Glomerular endothelial cell (primary cell): ENCODE results near the gene TBK1. TPM values are rescaled to one million over a fixed set of nuclear protein-coding genes. Genes with fewer than 3 reads are reported as not detected.
"Not testable (repeated sequence)": the region's sequence is repeated elsewhere in the genome, so short reads cannot be mapped to it uniquely, and the experiment has no call there.

ENCODE experiments used
- DNase-seq: peaks from one replicate; pipeline ENCODE4 v3.0.0-alpha.2; 2011; ENCODE audit warnings: low read depth, low spot score; ENCODE audit errors: extremely low read depth
- total RNA-seq: library from RNA; depleted of rRNA; stranded (reverse); fragments of >200 nt; gene quantifications from 2 replicates; pipeline ENCODE4 v1.2.3, GENCODE V29; 2015

Gene TBK1
- total RNA-seq, 1 donor from 2014 or later: 35.2 TPM

DNA sequence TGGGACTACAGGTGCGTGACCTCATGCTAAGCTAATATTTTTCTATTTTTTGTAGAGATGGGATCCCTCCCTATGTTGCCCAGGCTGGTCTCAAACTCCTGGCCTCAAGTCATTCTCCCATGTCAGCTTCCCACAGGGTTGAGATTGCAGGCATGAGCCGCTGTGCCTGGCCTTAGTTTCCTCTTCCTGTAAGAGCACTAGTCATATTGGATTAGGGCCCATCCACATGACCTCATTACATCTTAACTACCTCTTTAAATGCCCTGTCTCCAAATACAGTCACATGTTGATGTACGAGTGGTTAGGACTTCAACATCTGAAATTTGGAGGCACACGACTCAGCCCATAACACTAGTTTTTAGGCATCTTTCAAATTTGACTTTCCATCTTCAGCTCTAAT, 86.2 kb downstream of the TBK1 start:
- DNase-seq: no peak

DNA sequence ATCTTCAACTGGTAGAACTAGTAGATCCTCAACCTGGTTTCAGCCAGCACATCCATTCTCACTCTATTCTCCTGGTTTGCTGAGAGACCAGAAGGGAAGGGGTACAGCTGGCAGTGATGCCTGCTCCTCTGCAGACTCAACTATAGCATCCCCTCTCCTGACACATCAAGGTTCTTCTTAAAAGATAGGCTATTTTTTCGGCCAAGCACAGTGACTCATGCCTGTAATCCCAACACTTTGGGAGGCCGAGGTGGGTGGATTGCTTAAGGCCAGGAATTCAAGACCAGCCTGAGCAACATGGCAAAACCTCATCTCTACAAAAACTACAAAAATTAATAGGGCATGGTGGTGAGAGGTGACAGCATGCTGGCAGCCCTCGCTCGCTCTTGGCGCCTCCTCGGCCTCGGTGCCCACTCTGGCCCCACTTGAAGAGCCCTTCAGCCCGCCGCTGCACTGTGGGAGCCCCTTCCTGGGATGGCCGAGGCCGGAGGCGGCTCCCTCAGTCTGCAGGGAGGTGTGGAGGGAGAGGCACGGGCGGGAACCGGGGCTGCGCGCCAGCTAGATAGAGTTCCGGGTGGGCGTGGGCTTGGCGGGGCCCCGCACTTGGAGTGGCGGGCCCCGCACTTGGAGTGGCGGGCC, 90.6 kb downstream of the TBK1 start:
- DNase-seq: not testable (repeated sequence)

DNA sequence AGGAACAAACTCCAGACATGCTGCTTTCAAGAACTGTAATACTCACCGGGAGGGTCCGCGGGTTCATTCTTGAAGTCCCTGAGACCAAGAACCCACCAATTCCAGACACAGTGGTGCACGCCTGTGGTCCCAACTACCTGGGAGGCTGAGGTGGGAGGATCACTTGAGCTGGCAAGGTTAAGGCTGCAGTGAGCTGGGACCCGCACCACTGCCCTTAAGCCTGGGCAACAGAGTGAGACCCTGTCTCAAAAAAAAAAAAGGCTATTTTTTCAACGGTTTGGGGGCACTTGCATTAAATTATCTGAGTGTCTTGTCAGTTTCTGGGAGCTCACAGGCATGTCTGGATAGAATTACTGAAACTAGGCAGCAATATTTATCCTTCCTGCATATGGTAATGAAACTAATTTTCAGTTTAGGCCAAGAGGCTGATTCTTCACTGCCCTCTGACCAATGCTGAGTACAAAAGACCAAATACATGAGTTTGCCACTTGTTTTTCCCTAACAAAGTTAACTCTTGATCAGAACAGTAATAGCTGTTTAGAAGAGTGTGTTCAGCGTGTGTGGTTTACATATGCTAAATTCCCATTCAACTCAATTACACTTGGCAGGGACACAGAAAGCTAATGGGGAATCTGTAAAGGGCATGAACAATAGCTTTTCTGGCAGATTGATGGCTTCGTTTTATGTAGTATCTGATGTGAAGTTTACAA, 92.6 kb downstream of the TBK1 start:
- no peak for DNase-seq

DNA sequence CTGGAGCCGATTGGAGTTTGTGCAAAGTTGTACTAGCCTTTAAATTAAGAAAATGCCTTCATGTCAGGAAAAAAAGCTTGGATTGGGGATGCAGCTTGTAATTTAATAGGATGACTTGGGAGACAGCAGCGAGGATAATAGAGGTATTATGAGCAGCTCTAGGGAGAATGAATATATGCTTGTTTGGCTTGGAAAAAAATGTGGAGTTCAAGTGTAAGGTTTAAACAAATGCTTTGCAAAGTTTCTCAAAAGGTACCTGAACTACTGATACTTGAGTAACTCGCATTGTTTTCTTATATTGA, 93.1 kb downstream of the TBK1 start:
- DNase-seq: no peak

DNA sequence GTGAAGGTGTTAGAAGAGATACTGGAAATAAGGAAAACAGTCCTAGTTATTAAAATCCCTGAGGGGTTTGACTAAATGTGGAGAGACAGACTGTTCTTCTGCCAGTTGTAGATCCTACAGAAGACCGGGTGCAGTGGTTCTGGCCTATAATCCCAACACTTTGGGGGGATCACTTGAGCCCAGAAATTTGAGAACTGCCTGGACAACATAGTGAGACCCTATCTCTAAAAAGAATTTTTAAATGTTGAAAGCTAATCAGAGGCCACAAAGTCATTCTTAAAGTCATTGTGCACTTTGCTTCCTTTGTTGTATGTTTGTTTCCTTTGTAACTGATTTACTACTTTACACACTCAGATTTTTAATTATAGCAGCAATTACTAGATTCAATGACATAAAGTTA, 97.2 kb downstream of the TBK1 start:
- DNase-seq: no peak

DNA sequence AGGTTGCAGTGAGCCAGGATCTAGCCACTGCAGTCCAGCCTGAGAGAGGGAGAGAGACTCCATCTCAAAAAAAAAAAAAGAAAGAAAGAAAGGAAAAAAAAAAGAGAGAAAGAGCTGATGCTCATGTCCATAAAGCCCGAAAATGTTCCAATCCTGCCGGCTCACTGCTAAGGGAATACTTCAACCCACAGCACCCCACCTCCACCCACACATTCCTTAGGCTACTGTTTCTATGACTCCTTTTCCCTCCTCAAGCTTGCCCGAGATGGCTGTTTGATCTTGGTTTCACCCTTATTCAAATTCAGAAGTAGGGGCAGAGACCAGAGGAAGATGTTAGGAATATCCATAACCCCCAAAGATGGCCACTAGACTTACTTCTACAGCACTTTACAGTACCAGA, 98.8 kb downstream of the TBK1 start:
- no peak for DNase-seq

DNA sequence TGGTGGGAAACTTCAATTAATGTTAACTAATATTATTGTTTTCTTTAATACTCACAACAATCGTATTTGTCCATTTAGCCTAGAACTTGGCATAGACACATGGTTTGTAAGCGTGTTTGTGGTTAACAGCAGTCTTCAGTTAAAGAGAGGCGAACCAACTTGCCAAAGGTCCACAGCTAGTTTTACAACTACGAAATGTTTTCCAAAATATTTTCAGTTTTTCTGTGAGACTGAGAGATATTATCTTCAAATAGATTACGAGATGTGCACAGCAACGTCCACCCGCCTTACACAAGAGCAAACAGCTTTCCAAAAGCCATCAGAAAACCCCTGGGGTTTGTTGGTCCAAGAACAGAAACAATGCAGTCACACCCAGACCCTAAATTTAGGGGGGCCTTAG, 99.8 kb downstream of the TBK1 start:
- no peak for DNase-seq

Other genes with a start within 250 kb of the TBK1 start
- gene KICS2, start 229.8 kb upstream of the TBK1 start, total RNA-seq: 4.2 and 5.9 TPM in 2 replicates
- not detected in 2 replicates for gene C12orf56, start 61.4 kb upstream of the TBK1 start, total RNA-seq
- gene XPOT, start 47.7 kb upstream of the TBK1 start, total RNA-seq: 39.3 and 52.2 TPM in 2 replicates
- 64.8 and 70.5 TPM in 2 replicates for gene RASSF3, start 158.4 kb downstream of the TBK1 start, total RNA-seq